ENCODE data around the gene THRB.

The THRB gene

GRCh38 chr3:24492971-24493551 lies 1.6 kb downstream of the THRB start:
- TF ChIP-seq CTCF (conservative IDR thresholded peaks at IDR 0.05; ENCODE audit: low read length) (no peak), EZH2phosphoT487 (IDR thresholded peaks at IDR 0.05; ENCODE audit: borderline replicate concordance) (no peak)
- no peaks in the 10 kb centered on the region for H3K9me2 ChIP-seq (replicated peaks; ENCODE audit: low read depth, low read length)
- no peak overlapping the region for H3K4me2 ChIP-seq (ENCODE audit: low read depth, low read length, poor library complexity, severe bottlenecking)
- no peak overlapping the region for H3K9ac ChIP-seq (ENCODE audit: low read depth, low read length, poor library complexity, severe bottlenecking)
- H3K36me3 ChIP-seq (ENCODE audit: insufficient read depth, low read length), result no peaks in the 10 kb centered on the region
- no peaks in the 10 kb centered on the region for H3K4me1 ChIP-seq (ENCODE audit: insufficient read depth, low read length, poor library complexity, severe bottlenecking)
- H3K79me2 ChIP-seq (ENCODE audit: insufficient read depth, low read length), result no peaks in the 10 kb centered on the region
- no peaks in the 10 kb centered on the region for H4K20me1 ChIP-seq (ENCODE audit: insufficient read depth, low read length, poor library complexity, severe bottlenecking)
- H3K9me3 ChIP-seq (ENCODE audit: insufficient read depth, low read depth, low read length), result no peaks in the 10 kb centered on the region
- H3K27me3 ChIP-seq (ENCODE audit: insufficient read depth, low read length, poor library complexity, severe bottlenecking), result no peaks in the 10 kb centered on the region
- H2AFZ ChIP-seq (ENCODE audit: low read length), result no peak overlapping the region
- no peak overlapping the region for H3K4me3 ChIP-seq (ENCODE audit: low read length, poor library complexity, severe bottlenecking)
- no peaks in the 10 kb centered on the region for H3F3A ChIP-seq (ENCODE audit: low read depth)

GRCh38 chr3:24490151-24490550 lies 4.5 kb downstream of the THRB start:
- no peaks in the 10 kb centered on the region for H4K20me1 ChIP-seq (ENCODE audit: insufficient read depth, low read length, poor library complexity, severe bottlenecking)
- no peaks in the 10 kb centered on the region for H3K27me3 ChIP-seq (ENCODE audit: insufficient read depth, low read length, poor library complexity, severe bottlenecking)
- H2AFZ ChIP-seq (ENCODE audit: low read length), result no peak overlapping the region
- H3K4me2 ChIP-seq (ENCODE audit: low read depth, low read length, poor library complexity, severe bottlenecking), result no peak overlapping the region
- H3K4me1 ChIP-seq (ENCODE audit: insufficient read depth, low read length, poor library complexity, severe bottlenecking), result no peaks in the 10 kb centered on the region
- H3K9ac ChIP-seq (ENCODE audit: low read depth, low read length, poor library complexity, severe bottlenecking), result no peak overlapping the region
- no peaks in the 10 kb centered on the region for H3F3A ChIP-seq (ENCODE audit: low read depth)
- H3K79me2 ChIP-seq (ENCODE audit: insufficient read depth, low read length), result no peaks in the 10 kb centered on the region
- TF ChIP-seq CTCF (conservative IDR thresholded peaks at IDR 0.05; ENCODE audit: low read length) (no peak), EZH2phosphoT487 (IDR thresholded peaks at IDR 0.05; ENCODE audit: borderline replicate concordance) (no peak)
- H3K36me3 ChIP-seq (ENCODE audit: insufficient read depth, low read length), result no peaks in the 10 kb centered on the region
- no peaks in the 10 kb centered on the region for H3K9me2 ChIP-seq (replicated peaks; ENCODE audit: low read depth, low read length)
- H3K4me3 ChIP-seq (ENCODE audit: low read length, poor library complexity, severe bottlenecking), result no peak overlapping the region
- no peaks in the 10 kb centered on the region for H3K9me3 ChIP-seq (ENCODE audit: insufficient read depth, low read depth, low read length)

GRCh38 chr3:24487325-24488262 lies 7.1 kb downstream of the THRB start:
- Histone ChIP-seq H3K4me2 (ENCODE audit: low read depth, low read length, poor library complexity, severe bottlenecking) (no peak overlapping the region), H3K79me2 (ENCODE audit: insufficient read depth, low read length) (no peaks in the 10 kb centered on the region), H3K9me2 (replicated peaks; ENCODE audit: low read depth, low read length) (no peaks in the 10 kb centered on the region), H3K27me3 (ENCODE audit: insufficient read depth, low read length, poor library complexity, severe bottlenecking) (no peaks in the 10 kb centered on the region), H3K9me3 (ENCODE audit: insufficient read depth, low read depth, low read length) (no peaks in the 10 kb centered on the region), H3K9ac (ENCODE audit: low read depth, low read length, poor library complexity, severe bottlenecking) (no peak overlapping the region), H3K36me3 (ENCODE audit: insufficient read depth, low read length) (no peaks in the 10 kb centered on the region), H4K20me1 (ENCODE audit: insufficient read depth, low read length, poor library complexity, severe bottlenecking) (no peaks in the 10 kb centered on the region), H3K4me3 (ENCODE audit: low read length, poor library complexity, severe bottlenecking) (no peak overlapping the region), H3F3A (ENCODE audit: low read depth) (no peaks in the 10 kb centered on the region), H2AFZ (ENCODE audit: low read length) (no peak overlapping the region), H3K4me1 (ENCODE audit: insufficient read depth, low read length, poor library complexity, severe bottlenecking) (no peaks in the 10 kb centered on the region)
- no peak for TF ChIP-seq EZH2phosphoT487 (IDR thresholded peaks at IDR 0.05; ENCODE audit: borderline replicate concordance)
- no peak for TF ChIP-seq CTCF (conservative IDR thresholded peaks at IDR 0.05; ENCODE audit: low read length)

Measured in Loucy (cell line).